Activated gamma-delta T cell (primary cell): ENCODE results near the gene TMEM187.
A peak's percentile ranks its signal among the peaks of the same experiment; 100 is the strongest.

ENCODE experiments used
- DNase-seq: peaks from one replicate; lab custom pipeline; 2025; lab: John Stamatoyannopoulos, UW

Gene TMEM187

GRCh38 chrX:154019633-154020528 lies 47.3 kb downstream of the TMEM187 start, which contains the start of gene IRAK1:
Gene IRAK1, minus strand, starts transcription at chrX:154019902. Its CDS starts 90 bp downstream, at chrX:154019812.
- DNase-seq = peak; percentile 37

DNA sequence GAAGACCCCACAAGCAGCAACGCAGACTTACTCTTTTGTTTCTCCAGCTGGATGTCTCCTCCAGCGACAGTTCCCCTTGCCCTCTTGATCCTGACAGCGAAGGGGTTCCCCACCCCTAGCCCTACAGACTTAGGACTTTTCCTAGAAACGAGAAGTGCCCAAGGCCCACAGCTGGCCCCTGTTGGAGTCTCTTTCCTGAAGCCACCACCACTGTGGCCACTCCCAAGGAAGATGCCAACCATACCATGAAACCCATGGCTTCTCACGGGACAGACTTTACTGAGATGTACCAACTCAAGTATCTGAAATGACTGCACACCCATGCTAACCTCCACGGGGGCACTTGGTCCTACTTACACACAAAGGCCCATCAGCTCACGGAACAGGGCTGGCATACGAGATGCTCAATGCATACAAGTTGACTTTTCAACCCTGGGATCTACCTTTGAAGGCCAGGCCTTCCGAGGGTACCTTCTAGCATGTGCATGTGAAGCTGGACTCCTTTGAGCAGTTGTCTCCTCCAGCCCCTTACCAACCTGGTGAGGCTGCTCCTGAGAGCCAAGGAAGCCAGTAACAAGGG lies 48.1 kb downstream of the TMEM187 start:
- no peak for DNase-seq

DNA sequence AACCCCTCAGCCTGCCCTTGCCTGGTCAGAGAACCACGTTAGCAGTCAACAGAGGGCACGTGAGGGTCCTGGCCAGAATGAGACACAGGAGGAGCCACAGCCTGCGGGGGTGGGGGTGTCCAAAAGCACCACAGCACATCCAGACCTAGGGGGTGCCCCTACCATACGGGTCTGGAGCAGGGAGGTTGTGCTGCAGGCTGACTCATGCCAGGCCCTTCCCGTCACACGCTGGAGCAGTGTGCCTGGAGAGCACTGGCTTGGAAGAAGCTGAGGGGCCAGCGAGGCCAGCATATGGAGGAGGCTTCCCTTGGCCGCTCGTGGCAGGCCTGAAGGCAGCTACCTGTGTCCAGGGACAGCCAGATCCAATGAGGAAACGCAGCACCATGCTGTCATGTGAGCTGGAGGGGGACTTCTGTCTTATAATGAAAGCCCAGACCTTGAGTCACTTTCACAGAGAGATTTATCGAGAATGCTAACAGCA lies 48.6 kb downstream of the TMEM187 start:
- no peak for DNase-seq

- no peak for DNase-seq
Measured at GRCh38 chrX:154022108-154022507, 49.6 kb downstream of the TMEM187 start.

GRCh38 chrX:154023276-154024000 lies 50.9 kb downstream of the TMEM187 start:
- DNase-seq = no peak

- DNase-seq = no peak
Measured at GRCh38 chrX:154024271-154024670, 51.7 kb downstream of the TMEM187 start.

DNA sequence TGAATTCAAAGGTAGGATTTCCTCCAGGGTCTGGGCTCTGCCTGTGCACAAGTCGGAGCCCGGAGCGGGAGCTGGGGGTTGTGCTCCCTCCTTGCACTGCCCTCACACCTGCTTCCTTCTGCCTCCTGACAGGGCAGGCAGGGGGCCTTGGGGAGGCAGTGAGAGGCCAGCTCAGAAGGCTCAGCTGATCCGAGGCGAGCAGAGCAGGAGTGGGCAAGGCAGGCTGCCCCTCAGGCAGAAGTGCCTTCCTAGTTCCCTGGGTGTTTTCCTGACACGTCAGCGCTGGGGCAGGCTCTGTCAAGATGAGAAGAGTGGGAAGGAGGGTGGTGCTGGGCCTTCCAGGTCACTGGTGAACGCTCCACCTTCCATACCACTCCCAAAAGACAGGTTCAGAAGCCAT lies 52.7 kb downstream of the TMEM187 start:
- no peak for DNase-seq

DNA sequence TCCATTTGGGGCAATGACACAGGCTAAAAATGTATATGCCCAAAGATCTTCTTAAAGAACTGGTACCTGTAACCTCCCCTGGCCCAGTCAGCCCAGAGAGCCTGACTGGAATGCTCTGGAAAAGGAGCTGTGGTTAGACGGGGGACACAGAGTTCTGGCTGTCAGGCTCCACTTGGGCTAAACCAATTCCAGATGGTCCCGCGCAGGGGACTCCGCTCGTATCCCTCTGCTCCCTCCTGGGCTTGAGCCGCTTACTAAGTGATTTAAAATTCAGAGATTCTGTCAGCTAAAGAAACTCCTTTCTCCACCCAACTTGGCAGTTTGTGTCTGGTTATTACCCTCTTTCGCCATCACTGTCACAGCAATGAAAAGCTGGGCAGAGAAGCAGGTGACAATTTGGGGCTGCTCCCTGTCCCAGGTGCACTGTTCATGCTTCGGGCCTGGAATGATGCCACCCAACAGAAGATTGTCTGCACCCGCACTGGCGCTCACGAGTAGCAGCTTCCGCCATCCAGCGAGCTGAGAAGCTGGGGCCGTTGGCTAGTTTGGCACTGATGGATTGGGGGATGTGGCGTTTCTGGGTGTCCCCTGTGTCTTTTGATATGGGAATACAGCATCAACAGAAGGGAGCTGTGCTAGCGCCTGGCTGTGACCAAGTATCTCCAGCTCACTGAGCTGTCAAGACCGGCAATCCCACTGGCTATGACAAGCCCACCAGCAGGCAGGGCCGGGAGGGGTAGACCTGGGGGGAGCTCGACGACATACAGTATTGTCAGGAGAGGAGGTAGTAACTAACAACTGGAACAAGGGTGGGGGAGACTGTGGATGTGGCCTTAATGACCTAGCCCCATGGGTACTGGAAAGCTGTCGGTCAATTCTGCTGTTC lies 53.8 kb downstream of the TMEM187 start:
- DNase-seq = no peak

DNA sequence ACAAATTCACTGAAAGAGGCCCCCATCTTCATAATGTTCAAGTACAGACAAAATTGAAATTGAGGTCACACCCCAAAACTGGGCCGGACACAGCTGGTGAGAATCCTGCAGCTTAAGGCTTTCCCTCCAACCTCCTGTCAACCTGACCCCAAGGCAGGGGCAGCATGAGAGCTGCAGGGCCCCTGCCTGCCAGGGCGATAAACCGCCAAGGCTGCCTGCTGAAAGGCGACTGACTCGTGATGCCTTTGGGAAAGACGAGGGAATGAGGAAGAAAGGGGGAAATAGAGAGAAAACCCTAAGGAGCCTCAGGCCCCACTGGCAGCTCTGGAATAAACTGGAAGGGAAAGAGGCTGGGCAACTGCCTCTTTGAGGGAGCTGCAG lies 54.5 kb downstream of the TMEM187 start:
- DNase-seq = no peak

- no peak for DNase-seq
Measured at GRCh38 chrX:154027986-154028385, 55.4 kb downstream of the TMEM187 start.

GRCh38 chrX:154028502-154029184 lies 56.1 kb downstream of the TMEM187 start:
- DNase-seq = no peak

DNA sequence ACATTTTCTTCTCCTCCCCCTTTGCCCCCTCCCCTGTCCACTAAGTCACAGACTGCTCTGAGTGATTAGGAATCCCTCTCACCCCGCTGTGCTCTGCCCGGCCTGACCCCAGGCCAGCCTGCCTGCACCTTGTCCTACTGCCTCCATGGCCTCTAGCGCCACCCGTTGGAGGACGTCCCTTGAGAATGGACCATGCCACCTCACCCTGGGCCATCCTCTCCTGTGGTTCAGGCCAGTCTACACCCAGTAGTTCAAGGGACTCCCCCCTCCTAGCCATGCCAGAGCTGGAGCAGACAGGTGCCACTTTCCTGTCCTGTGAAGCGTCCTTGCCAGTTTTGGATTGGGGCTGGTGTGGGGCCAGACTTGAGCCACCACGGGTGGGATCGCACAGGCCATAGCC lies 56.9 kb downstream of the TMEM187 start:
- DNase-seq = no peak

DNA sequence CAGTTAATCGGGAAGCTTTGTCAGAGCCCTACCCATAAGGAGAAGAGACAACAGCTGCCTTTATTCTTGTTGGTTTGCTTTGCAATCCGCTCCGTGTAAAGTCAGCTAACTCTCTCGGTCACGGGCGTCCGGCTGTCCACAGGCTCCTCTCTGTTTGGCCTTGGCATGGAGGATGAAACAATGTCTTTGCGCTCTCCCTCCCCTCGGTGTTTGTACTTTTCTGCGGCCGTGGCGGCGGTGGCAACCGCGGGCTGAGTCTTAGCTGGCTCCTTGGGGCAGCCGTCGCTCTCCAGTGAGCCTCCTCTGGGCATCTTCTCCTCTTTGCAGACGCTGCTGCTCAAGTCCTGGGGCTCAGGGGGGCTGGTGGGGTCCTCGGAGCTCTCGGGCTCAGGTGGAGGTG lies 57.7 kb downstream of the TMEM187 start:
- no peak for DNase-seq

- no peak for DNase-seq
Measured at GRCh38 chrX:154030715-154031305, 58.3 kb downstream of the TMEM187 start.

- no peak for DNase-seq
Measured at GRCh38 chrX:154032160-154032559, 59.6 kb downstream of the TMEM187 start.

GRCh38 chrX:154032653-154033052 lies 60.1 kb downstream of the TMEM187 start:
- DNase-seq = no peak
